HFFc6 (cell line): ENCODE measurements around the gene IRF9. TPM values are rescaled to one million over a fixed set of nuclear protein-coding genes. Genes with fewer than 3 reads are reported as not detected.
A peak's percentile ranks its signal among the peaks of the same experiment; 100 is the strongest.
"Not testable (repeated sequence)": the region's sequence is repeated elsewhere in the genome, so short reads cannot be mapped to it uniquely, and the experiment has no call there.

Source experiments
- DNase-seq: peaks from one replicate; pipeline ENCODE4 v3.0.0-alpha.2; 2018
- H3K27ac Mint-ChIP-seq: 2 replicates; pipeline ENCODE4 v1.8.0; 2020; ENCODE audit warnings: mild to moderate bottlenecking, mixed read lengths
- H3K27me3 Mint-ChIP-seq: 2 replicates; pipeline ENCODE4 v1.8.0; 2021; ENCODE audit warnings: mild to moderate bottlenecking, moderate library complexity, mixed read lengths; ENCODE audit not compliant: insufficient read depth
- H3K36me3 Mint-ChIP-seq: 2 replicates; pipeline ENCODE4 v1.8.0; 2021; ENCODE audit warnings: low read depth, mixed read lengths
- H3K4me1 Mint-ChIP-seq: 2 replicates; pipeline ENCODE4 v1.8.0; 2020; ENCODE audit warnings: low read depth, mixed read lengths
- H3K4me3 Mint-ChIP-seq: 2 replicates; pipeline ENCODE4 v1.8.0; 2020; ENCODE audit warnings: mild to moderate bottlenecking, moderate library complexity, mixed read lengths
- H3K9me3 Mint-ChIP-seq: 2 replicates; pipeline ENCODE4 v1.8.0; 2020; ENCODE audit warnings: mild to moderate bottlenecking, mixed read lengths
- CTCF ChIP-seq: fragments of 200-600 bp; sonication (generic); IDR thresholded peaks from 2 replicates; pipeline ENCODE4 v1.5.0; 2021; ENCODE audit warnings: antibody characterized with exemption, mild to moderate bottlenecking
- total RNA-seq, 6 experiments: library from RNA; stranded (reverse); fragmentation: NEBNext Ultra II Directional; extraction: Animal tissue kit (Norgen Biotek cat#: 25700); gene quantifications; 2 replicates in 1 of 6; 3 replicates in 5 of 6; pipeline ENCODE4 v1.2.3, GENCODE V29; 2021

IRF9 gene
- total RNA-seq, 6 experiments from 2014 or later, result 23.6 to 38.8 (median 32.3) TPM

GRCh38 chr14:24198814-24199524 is 37.9 kb downstream of the IRF9 start:
- no peak overlapping the region; the same call in 1 of the 2 replicates for H3K4me3 Mint-ChIP-seq

GRCh38 chr14:24202538-24202937 is 41.5 kb downstream of the IRF9 start:
- not testable (repeated sequence) for DNase-seq, H3K27me3 Mint-ChIP-seq, H3K27ac Mint-ChIP-seq, H3K4me3 Mint-ChIP-seq
- H3K4me1 Mint-ChIP-seq, result peaks cover 13% of the 10 kb centered on the region
- peaks cover 63% of the 10 kb centered on the region for H3K36me3 Mint-ChIP-seq
- peaks cover 10% of the 10 kb centered on the region for H3K9me3 Mint-ChIP-seq

More at GRCh38 chr14:24198814-24199524, 37.9 kb downstream of the IRF9 start:
- Mint-ChIP-seq H3K27ac (peak overlapping the region; percentile 35), H3K4me1 (peaks cover 36% of the 10 kb centered on the region), H3K9me3 (peaks cover 10% of the 10 kb centered on the region), H3K36me3 (peaks cover 50% of the 10 kb centered on the region), H3K27me3 (no peaks in the 10 kb centered on the region; the same call in none of the 2 replicates)
- no peak for TF ChIP-seq CTCF
- no peak for DNase-seq

GRCh38 chr14:24203249-24203886 is 42.3 kb downstream of the IRF9 start:
- H3K4me3 Mint-ChIP-seq, DNase-seq, H3K27ac Mint-ChIP-seq, H3K27me3 Mint-ChIP-seq: not testable (repeated sequence)
- Mint-ChIP-seq H3K36me3 (peaks cover 71% of the 10 kb centered on the region), H3K9me3 (peaks cover 10% of the 10 kb centered on the region), H3K4me1 (peaks cover 11% of the 10 kb centered on the region)

- H3K27ac Mint-ChIP-seq, result no peak overlapping the region
- peaks cover under 1% of the 10 kb centered on the region; the same call in 1 of the 2 replicates for H3K4me1 Mint-ChIP-seq
- peaks cover 62% of the 10 kb centered on the region for H3K36me3 Mint-ChIP-seq
- no peak for TF ChIP-seq CTCF
- peaks cover 10% of the 10 kb centered on the region for H3K9me3 Mint-ChIP-seq
- H3K4me3 Mint-ChIP-seq, result no peak overlapping the region
- no peaks in the 10 kb centered on the region; the same call in 1 of the 2 replicates for H3K27me3 Mint-ChIP-seq
- DNase-seq, result no peak
These were observed 43.4 kb downstream of the IRF9 start for GRCh38 chr14:24204163-24205146.

GRCh38 chr14:24206260-24207103 is 45.4 kb downstream of the IRF9 start:
- H3K4me1 Mint-ChIP-seq, result peaks cover 3% of the 10 kb centered on the region
- H3K36me3 Mint-ChIP-seq, result peaks cover 61% of the 10 kb centered on the region
- H3K27me3 Mint-ChIP-seq, result no peaks in the 10 kb centered on the region; the same call in 1 of the 2 replicates
- no peak for DNase-seq
- H3K9me3 Mint-ChIP-seq, result peaks cover 7% of the 10 kb centered on the region
- H3K27ac Mint-ChIP-seq, result no peak overlapping the region
- no peak for TF ChIP-seq CTCF
- H3K4me3 Mint-ChIP-seq, result no peak overlapping the region
